K562 (cell line): ENCODE measurements around the gene ZNF845. TPM values are rescaled to one million over a fixed set of nuclear protein-coding genes. Genes with fewer than 3 reads are reported as not detected.
"Not testable (repeated sequence)": the region's sequence is repeated elsewhere in the genome, so short reads cannot be mapped to it uniquely, and the experiment has no call there.

Source experiments
- ATAC-seq: fragments of 200-7000 bp; cut with Tn5 transposase; 3 replicates; pipeline ENCODE4 v1.9.1; 2020; ENCODE audit warnings: moderate library complexity
- BruUV-seq: library from RNA; stranded (reverse); fragments of 400-500 nt; replicated peaks from 2 replicates; lab custom pipeline; 2021; lab: Mats Ljungman, UMichigan
- CTCF ChIA-PET: fragments of 300-600 bp; formaldehyde crosslinking; extraction: SDS; loops from one replicate; lab custom pipeline; 2021; ENCODE audit warnings: low intra/inter-chr PET ratio; lab: Yijun Ruan, JAX
- POLR2A ChIA-PET: fragments of 300-600, 350-650 bp; sonication (Branson Sonifier 250); formaldehyde crosslinking; extraction: SDS; loops from one replicate; lab custom pipeline; 2021; ENCODE audit warnings: antibody characterized with exemption, inconsistent platforms; lab: Yijun Ruan, JAX
- DNase-seq, 4 experiments: peaks; one replicate each; pipeline versions ENCODE4 v3.0.0 to v3.0.0-alpha.2; 2011 to 2018; ENCODE audit warnings: low spot score in 3 of 4, mixed read lengths in 3 of 4; ENCODE audit errors: extremely low read depth in 1 of 4
- FAIRE-seq: peaks from 2 replicates; lab custom pipeline; 2011; peaks lifted over from hg19 to GRCh38; lab: Jason Lieb, UNC
- H2AFZ ChIP-seq: 2 replicates; pipeline ENCODE4 v1.6.0; 2011; ENCODE audit warnings: low read depth, low read length, control low read depth, inconsistent platforms
- H3K27ac ChIP-seq: fragments of 200-600 bp; 3 replicates; pipeline ENCODE4 v1.8.0; 2011; ENCODE audit warnings: low read depth, mild to moderate bottlenecking, control low read depth, inconsistent platforms, low read length, moderate library complexity, mixed read lengths; ENCODE audit errors: extremely low read depth
- H3K27me3 ChIP-seq, 2 experiments: fragments of 300-600 bp in 1 of 2; 2 replicates in 1 of 2; 3 replicates in 1 of 2; pipeline versions ENCODE4 v1.6.0 to v1.8.0; 2011; ENCODE audit warnings: inconsistent platforms in 2 of 2, low read length in 2 of 2, mild to moderate bottlenecking in 1 of 2, mixed read lengths in 1 of 2, moderate library complexity in 1 of 2; ENCODE audit not compliant: control insufficient read depth in 2 of 2, insufficient read depth in 2 of 2
- H3K36me3 ChIP-seq: fragments of 300-600 bp; 3 replicates; pipeline ENCODE4 v1.8.0; 2011; ENCODE audit warnings: mild to moderate bottlenecking, low read length, inconsistent platforms; ENCODE audit not compliant: control insufficient read depth, insufficient read depth
- H3K4me1 ChIP-seq, 2 experiments: fragments of 200-600 bp in 1 of 2; replicated peaks in 1 of 2; 2 replicates in 1 of 2; 3 replicates in 1 of 2; pipeline versions ENCODE4 v1.5.1 to v1.8.0; 2011; ENCODE audit warnings: inconsistent platforms in 2 of 2, low read length in 2 of 2, mild to moderate bottlenecking in 1 of 2, mixed read lengths in 1 of 2, moderate library complexity in 1 of 2; ENCODE audit not compliant: control insufficient read depth in 2 of 2, insufficient read depth in 2 of 2
- H3K4me2 ChIP-seq: 2 replicates; pipeline ENCODE4 v1.6.1; 2011; ENCODE audit warnings: low read length, control low read depth, inconsistent platforms, mixed read lengths; ENCODE audit not compliant: insufficient read depth
- H3K4me3 ChIP-seq: fragments of 200-600 bp; sonication (generic), shearing (Covaris generic); 2 replicates; pipeline ENCODE4 v1.5.1; 2016; ENCODE audit warnings: control low read depth, inconsistent platforms
- H3K79me2 ChIP-seq: fragments of 200-600 bp; 3 replicates; pipeline ENCODE4 v1.8.0; 2011; ENCODE audit warnings: low read length, inconsistent platforms; ENCODE audit not compliant: control insufficient read depth, insufficient read depth
- H3K9ac ChIP-seq, 2 experiments: 2 replicates each; pipeline versions ENCODE4 v1.6.0 to v1.6.1; 2011; ENCODE audit warnings: low read depth in 2 of 2, low read length in 2 of 2, control low read depth in 1 of 2, inconsistent platforms in 1 of 2, mild to moderate bottlenecking in 1 of 2, mixed read lengths in 1 of 2; ENCODE audit not compliant: insufficient read depth in 1 of 2
- H3K9me1 ChIP-seq: one replicate; pipeline ENCODE4 v1.6.0; 2011; ENCODE audit warnings: inconsistent platforms, mild to moderate bottlenecking, low read length, moderate library complexity; ENCODE audit not compliant: control insufficient read depth, insufficient read depth
- H3K9me3 ChIP-seq: replicated peaks from 2 replicates; pipeline ENCODE4 v1.5.1; 2011; ENCODE audit warnings: low read depth, low read length, inconsistent platforms; ENCODE audit not compliant: control insufficient read depth, insufficient read depth
- H4K20me1 ChIP-seq: replicated peaks from 2 replicates; pipeline ENCODE4 v1.6.1; 2011; ENCODE audit warnings: low read length, inconsistent platforms, mixed read lengths; ENCODE audit not compliant: control insufficient read depth, insufficient read depth
- CC2D1A ChIP-seq: fragments of 450-650 bp; IDR thresholded peaks from 2 replicates; pipeline ENCODE4 v1.6.1; 2017; ENCODE audit warnings: mild to moderate bottlenecking
- FOXJ2 ChIP-seq: fragments of 200-800 bp; sonication (Bioruptor generic); IDR thresholded peaks from 2 replicates; pipeline ENCODE4 v1.6.1; 2016; ENCODE audit warnings: missing genetic modification characterization, missing compliant biosample characterization
- TCF7 ChIP-seq: sonication (generic); IDR thresholded peaks from 2 replicates; pipeline ENCODE4 v1.6.1; 2016; ENCODE audit warnings: antibody characterized with exemption, borderline replicate concordance
- ZNF764 ChIP-seq: fragments of 250-450 bp; sonication (Bioruptor Pico); IDR thresholded peaks from 2 replicates; pipeline ENCODE4 v1.4.0; 2020; ENCODE audit warnings: low read depth, mild to moderate bottlenecking, moderate library complexity
- WGBS: fragments of 100-300 bp; shearing (Covaris generic); methylation state at CpG from one replicate; pipeline ENCODE4 v1.1.6; 2016; ENCODE audit warnings: low coverage, mixed read lengths; ENCODE audit not compliant: insufficient coverage; ENCODE audit errors: missing lambda C conversion rate; 5-methylcytosine and 5-hydroxymethylcytosine counted together
- in situ Hi-C: fragments of 300-500 bp; cut with MboI; formaldehyde crosslinking; loops from 4 replicates; pipeline ENCODE4 v1.15.0; 2018; ENCODE audit warnings: inconsistent platforms, mixed read lengths
- intact Hi-C: fragments of 100-400 bp; cut with micrococcal nuclease; formaldehyde crosslinking; loops from 2 replicates; pipeline ENCODE4 v1.14.2; 2022
- polyA plus RNA-seq, 8 experiments: library from polyadenylated mRNA; depleted of rRNA in 4 of 8; stranded (reverse) in 5 of 8; unstranded in 3 of 8; fragments of >200 nt; fragmentation: Nextera tagmentation in 2 of 8; fragmentation: Illumina TruSeq in 1 of 8; extraction: Ambion mirVana in 2 of 8; extraction: Trizol in 1 of 8; gene quantifications; 2 replicates each; pipeline versions ENCODE4 v1.2.1 to v1.2.3, GENCODE V29; 2011 to 2014; ENCODE audit warnings: inconsistent platforms in 1 of 8, missing spikeins in 1 of 8
- total RNA-seq, 7 experiments: library from RNA; depleted of rRNA in 6 of 7; stranded (reverse); fragments of >200 nt in 6 of 7; fragmentation: Illumina TruSeq in 2 of 7; extraction: Trizol in 2 of 7; gene quantifications; 2 replicates each; pipeline versions ENCODE4 v1.2.1 to v1.2.3, GENCODE V29; 2011 to 2021; ENCODE audit warnings: low replicate concordance in 1 of 7
- TF ChIP-seq, protein P1 (sequence below): sonication (generic); formaldehyde crosslinking; IDR thresholded peaks from 2 replicates; pipeline ENCODE4 v1.8.0; 2022; ENCODE audit warnings: missing genetic modification reagents, mild to moderate bottlenecking, moderate library complexity, borderline replicate concordance
- TF ChIP-seq, protein P2 (sequence below): sonication (generic); formaldehyde crosslinking; IDR thresholded peaks from 2 replicates; pipeline ENCODE4 v1.8.1; 2023; ENCODE audit warnings: mild to moderate bottlenecking, missing genetic modification reagents

The ZNF845 gene
- total and polyA plus RNA-seq, 9 of the 15 experiments (the other 6 are each of a cell fraction or from before 2014, with no cell fraction given): 1.9 to 13.2 (median 6.4) TPM

DNA sequence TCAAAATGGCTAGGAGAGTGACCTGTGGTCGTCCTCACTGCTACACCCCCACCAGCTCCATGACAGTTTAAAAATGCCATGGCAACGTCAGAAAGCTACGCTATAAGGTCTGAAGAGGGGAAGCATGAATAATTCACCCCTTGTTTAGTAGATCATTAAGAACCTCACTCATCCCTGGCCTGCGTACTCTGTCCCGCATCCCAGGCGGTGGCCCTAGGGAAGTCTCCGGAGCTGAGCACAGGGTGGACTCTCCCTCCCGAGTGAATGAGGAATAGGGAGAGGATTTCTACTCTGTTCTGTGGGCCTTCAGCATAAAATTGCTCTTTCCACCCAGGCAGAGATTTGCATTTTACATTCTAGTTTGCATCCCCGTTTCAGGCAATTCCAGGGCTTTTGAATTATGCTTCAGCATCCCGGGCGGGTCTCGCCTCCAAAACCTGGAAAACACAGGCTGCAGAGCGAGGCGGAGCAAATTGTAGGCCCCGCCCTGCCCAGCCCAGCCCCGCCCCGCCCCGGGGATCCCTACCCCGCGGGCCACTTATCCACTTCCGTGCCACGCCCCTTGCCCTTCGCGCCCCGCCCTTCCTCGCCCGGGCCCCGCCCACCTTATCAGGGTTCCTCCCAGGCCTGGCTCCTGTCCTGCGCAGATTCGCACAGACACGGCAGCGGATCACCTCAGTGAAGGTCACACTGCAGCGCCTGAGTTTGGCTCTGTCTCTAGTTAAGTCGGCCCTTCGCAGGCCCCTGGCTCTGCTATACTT lies 24.5 kb downstream of the ZNF845 start:
- H3K27me3 ChIP-seq: no peaks in the 10 kb centered on the region
- CTCF ChIA-PET: interaction anchor here (0.6 kb wide), 1 partner anchor 442 kb away, joined by 3 read pairs; no protein-coding TSS in a partner anchor
- DNase-seq (peak; percentile 20 to 62 (median 60)), ATAC-seq (peak; percentile 70), FAIRE-seq (no peak)
- H3K9me3 ChIP-seq: peaks cover 20% of the 10 kb centered on the region
- in situ Hi-C loops (no loop called here), intact Hi-C loops (no loop called here)
- H3K27ac ChIP-seq: no peak overlapping the region
- TF ChIP-seq TCF7 (no peak), FOXJ2 (tag) (no peak), CC2D1A (no peak), ZNF764 (CRISPR knock-in tag) (no peak)
- TF ChIP-seq, protein P1, sequence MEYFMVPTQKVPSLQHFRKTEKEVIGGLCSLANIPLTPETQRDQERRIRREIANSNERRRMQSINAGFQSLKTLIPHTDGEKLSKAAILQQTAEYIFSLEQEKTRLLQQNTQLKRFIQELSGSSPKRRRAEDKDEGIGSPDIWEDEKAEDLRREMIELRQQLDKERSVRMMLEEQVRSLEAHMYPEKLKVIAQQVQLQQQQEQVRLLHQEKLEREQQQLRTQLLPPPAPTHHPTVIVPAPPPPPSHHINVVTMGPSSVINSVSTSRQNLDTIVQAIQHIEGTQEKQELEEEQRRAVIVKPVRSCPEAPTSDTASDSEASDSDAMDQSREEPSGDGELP: no peak
- TF ChIP-seq, protein P2, sequence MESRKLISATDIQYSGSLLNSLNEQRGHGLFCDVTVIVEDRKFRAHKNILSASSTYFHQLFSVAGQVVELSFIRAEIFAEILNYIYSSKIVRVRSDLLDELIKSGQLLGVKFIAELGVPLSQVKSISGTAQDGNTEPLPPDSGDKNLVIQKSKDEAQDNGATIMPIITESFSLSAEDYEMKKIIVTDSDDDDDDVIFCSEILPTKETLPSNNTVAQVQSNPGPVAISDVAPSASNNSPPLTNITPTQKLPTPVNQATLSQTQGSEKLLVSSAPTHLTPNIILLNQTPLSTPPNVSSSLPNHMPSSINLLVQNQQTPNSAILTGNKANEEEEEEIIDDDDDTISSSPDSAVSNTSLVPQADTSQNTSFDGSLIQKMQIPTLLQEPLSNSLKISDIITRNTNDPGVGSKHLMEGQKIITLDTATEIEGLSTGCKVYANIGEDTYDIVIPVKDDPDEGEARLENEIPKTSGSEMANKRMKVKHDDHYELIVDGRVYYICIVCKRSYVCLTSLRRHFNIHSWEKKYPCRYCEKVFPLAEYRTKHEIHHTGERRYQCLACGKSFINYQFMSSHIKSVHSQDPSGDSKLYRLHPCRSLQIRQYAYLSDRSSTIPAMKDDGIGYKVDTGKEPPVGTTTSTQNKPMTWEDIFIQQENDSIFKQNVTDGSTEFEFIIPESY (CRISPR knock-in tag): peak; percentile 35; the same call in 1 of the 2 replicates
- H2AFZ ChIP-seq: no peak overlapping the region
- no peaks in the 10 kb centered on the region for H3K36me3 ChIP-seq
- H3K4me2 ChIP-seq: no peak overlapping the region
- no peaks in the 10 kb centered on the region for H3K9me1 ChIP-seq
- WGBS: 63% methylated on average over 20 of the region's 35 CpGs
- no peaks in the 10 kb centered on the region for H4K20me1 ChIP-seq
- no peaks in the 10 kb centered on the region for H3K4me1 ChIP-seq
- no peak overlapping the region for H3K9ac ChIP-seq
- BruUV-seq: no TSS peak
- POLR2A ChIA-PET: interaction anchor here (0.8 kb wide), 1 partner anchor 813 kb away, joined by 3 read pairs; no protein-coding TSS in a partner anchor
- no peak overlapping the region for H3K4me3 ChIP-seq
- H3K79me2 ChIP-seq: no peaks in the 10 kb centered on the region

DNA sequence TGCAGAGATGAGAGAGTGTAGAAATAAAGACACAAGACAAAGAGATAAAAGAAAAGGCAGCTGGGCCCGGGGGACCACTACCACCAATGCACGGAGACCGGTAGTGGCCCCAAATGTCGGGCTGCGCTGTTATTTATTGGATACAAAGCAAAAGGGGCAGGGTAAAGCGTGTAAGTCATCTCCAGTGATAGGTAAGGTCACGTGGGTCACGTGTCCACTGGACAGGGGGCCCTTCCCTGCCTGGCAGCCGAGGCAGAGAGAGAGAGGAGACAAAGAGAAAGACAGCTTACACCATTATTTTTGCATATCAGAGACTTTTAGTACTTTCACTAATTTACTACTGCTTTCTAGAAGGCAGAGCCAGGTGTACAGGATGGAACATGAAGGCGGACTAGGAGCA lies 26.5 kb downstream of the ZNF845 start:
- H3K79me2 ChIP-seq, H3K36me3 ChIP-seq, CTCF ChIA-PET, H2AFZ ChIP-seq, in situ Hi-C loops, H3K27me3 ChIP-seq, H3K9ac ChIP-seq, H3K27ac ChIP-seq, POLR2A ChIA-PET, BruUV-seq, intact Hi-C loops, H3K4me3 ChIP-seq, H3K4me2 ChIP-seq, ATAC-seq, H3K9me1 ChIP-seq, DNase-seq, H3K9me3 ChIP-seq, H3K4me1 ChIP-seq, FAIRE-seq, H4K20me1 ChIP-seq: not testable (repeated sequence)
- 34% methylated on average over 7 of the region's 10 CpGs for WGBS
